Esophagus muscularis mucosa (tissue), 4 donors: Measurements from ENCODE around the gene SPAG17. TPM values are rescaled to one million over a fixed set of nuclear protein-coding genes. Genes with fewer than 3 reads are reported as not detected.

ENCODE experiments used
- DNase-seq: peaks from one replicate; pipeline ENCODE4 v3.0.0-alpha.2; 2017; ENCODE audit errors: extremely low spot score
- H3K27ac ChIP-seq, 4 donors: fragments of 200-600 bp; sonication (generic); replicated peaks in 1 of 4; 1 replicate in 3 of 4; 2 replicates in 1 of 4; pipeline ENCODE4 v1.5.1; 2016 to 2019; ENCODE audit warnings: mild to moderate bottlenecking in 1 of 4
- H3K27me3 ChIP-seq, 4 donors: fragments of 200-600 bp; sonication (generic); one replicate each; pipeline versions ENCODE4 v1.5.1 to v1.6.0; 2016 to 2019
- H3K36me3 ChIP-seq, 4 donors: fragments of 200-600 bp; sonication (generic); one replicate each; pipeline ENCODE4 v1.5.1; 2016 to 2019
- H3K4me1 ChIP-seq, 4 donors: fragments of 200-600 bp; sonication (generic); one replicate each; pipeline ENCODE4 v1.5.1; 2016 to 2019
- H3K4me3 ChIP-seq, 4 donors: fragments of 200-600 bp; sonication (generic); 1 replicate in 2 of 4; 2 replicates in 2 of 4; pipeline ENCODE4 v1.5.1; 2016 to 2019; ENCODE audit warnings: mild to moderate bottlenecking in 4 of 4, moderate library complexity in 1 of 4
- H3K9me3 ChIP-seq, 4 donors: fragments of 200-600 bp; sonication (generic); 1 replicate in 3 of 4; 2 replicates in 1 of 4; pipeline ENCODE4 v1.5.1; 2016 to 2019
- EP300 ChIP-seq: sonication (generic); formaldehyde crosslinking; IDR thresholded peaks from one replicate; pipeline ENCODE4 v1.6.1; 2017; ENCODE audit warnings: antibody characterized with exemption
- POLR2A ChIP-seq: fragments of 450-650 bp; IDR thresholded peaks from one replicate; pipeline ENCODE4 v1.6.1; 2017; ENCODE audit warnings: antibody characterized with exemption, moderate library complexity, mild to moderate bottlenecking, low read depth
- POLR2AphosphoS5 ChIP-seq, 2 donors: sonication (generic); formaldehyde crosslinking; IDR thresholded peaks; one replicate each; pipeline ENCODE4 v1.6.1; 2017; ENCODE audit warnings: antibody characterized with exemption in 2 of 2
- WGBS: methylation state at CpG from one replicate; pipeline ENCODE4 v1.1.5; 2018; 5-methylcytosine and 5-hydroxymethylcytosine counted together
- intact Hi-C: fragments of 100-400 bp; cut with DNase I; formaldehyde crosslinking; loops from one replicate; pipeline ENCODE4 v1.15.1; 2023
- total RNA-seq, 4 donors: library from RNA; depleted of rRNA; stranded (reverse); fragments of >200 nt; gene quantifications; one replicate each; pipeline versions ENCODE4 v1.1.0 to v1.2.1, GENCODE V29; 2016
- TF ChIP-seq, protein P1 (sequence below), 3 experiments: fragments of 200-600 bp in 2 of 3; fragments of 450-650 bp in 1 of 3; sonication (generic) in 2 of 3; IDR thresholded peaks; one replicate each; pipeline ENCODE4 v1.5.1; 2017 to 2019; ENCODE audit warnings: antibody characterized with exemption in 3 of 3, mild to moderate bottlenecking in 2 of 3, moderate library complexity in 1 of 3

The SPAG17 gene
- total RNA-seq, 4 donors from 2014 or later, result 0.17 to 0.23 TPM; not detected in 2

DNA sequence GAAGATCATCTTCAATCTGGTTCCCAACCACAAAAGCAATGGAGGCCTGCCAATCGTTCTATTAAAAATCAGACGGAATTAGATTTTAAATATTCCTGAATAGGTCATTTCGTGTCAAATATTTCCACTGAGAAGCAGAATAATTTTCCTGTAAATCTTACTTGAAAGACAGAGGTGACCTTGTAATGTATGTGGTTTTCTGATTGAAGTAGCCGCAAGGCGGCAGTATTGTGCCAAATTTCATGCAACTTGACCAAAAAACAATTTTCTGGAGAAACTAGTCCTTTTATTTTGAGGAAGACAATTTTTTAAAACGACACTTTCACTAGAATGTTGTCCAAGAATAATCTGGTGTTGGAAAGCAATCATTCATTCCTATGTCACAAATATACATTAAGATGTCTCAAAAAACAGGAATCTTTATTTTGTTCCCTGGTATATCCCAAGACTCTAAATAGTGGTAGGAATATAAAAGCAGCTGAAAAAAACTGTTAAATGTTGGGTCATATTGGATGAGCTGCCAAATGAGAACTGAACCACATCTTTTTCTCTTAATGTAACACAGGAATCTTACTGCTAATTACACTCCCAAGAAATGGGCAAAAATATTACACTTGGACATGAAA is 33.6 kb downstream of the SPAG17 start:
- Histone ChIP-seq H3K27me3 (no peaks in the 10 kb centered on the region), H3K27ac (no peak overlapping the region), H3K4me3 (no peak overlapping the region), H3K4me1 (no peaks in the 10 kb centered on the region), H3K36me3 (no peaks in the 10 kb centered on the region), H3K9me3 (no peaks in the 10 kb centered on the region)
- no peak for DNase-seq
- intact Hi-C loops, result loop anchor here (5.0 to 10.0 kb wide), 2 partner anchors 856 to 1213 kb away; partner anchors contain the start of gene HAO2
- TF ChIP-seq, protein P1, sequence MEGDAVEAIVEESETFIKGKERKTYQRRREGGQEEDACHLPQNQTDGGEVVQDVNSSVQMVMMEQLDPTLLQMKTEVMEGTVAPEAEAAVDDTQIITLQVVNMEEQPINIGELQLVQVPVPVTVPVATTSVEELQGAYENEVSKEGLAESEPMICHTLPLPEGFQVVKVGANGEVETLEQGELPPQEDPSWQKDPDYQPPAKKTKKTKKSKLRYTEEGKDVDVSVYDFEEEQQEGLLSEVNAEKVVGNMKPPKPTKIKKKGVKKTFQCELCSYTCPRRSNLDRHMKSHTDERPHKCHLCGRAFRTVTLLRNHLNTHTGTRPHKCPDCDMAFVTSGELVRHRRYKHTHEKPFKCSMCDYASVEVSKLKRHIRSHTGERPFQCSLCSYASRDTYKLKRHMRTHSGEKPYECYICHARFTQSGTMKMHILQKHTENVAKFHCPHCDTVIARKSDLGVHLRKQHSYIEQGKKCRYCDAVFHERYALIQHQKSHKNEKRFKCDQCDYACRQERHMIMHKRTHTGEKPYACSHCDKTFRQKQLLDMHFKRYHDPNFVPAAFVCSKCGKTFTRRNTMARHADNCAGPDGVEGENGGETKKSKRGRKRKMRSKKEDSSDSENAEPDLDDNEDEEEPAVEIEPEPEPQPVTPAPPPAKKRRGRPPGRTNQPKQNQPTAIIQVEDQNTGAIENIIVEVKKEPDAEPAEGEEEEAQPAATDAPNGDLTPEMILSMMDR (IDR thresholded peaks at IDR 0.05), result peak; percentile 54 to 68 (median 67)
- TF ChIP-seq EP300, result no peak
- WGBS, result 2% methylated on average over 6 of the region's 6 CpGs

DNA sequence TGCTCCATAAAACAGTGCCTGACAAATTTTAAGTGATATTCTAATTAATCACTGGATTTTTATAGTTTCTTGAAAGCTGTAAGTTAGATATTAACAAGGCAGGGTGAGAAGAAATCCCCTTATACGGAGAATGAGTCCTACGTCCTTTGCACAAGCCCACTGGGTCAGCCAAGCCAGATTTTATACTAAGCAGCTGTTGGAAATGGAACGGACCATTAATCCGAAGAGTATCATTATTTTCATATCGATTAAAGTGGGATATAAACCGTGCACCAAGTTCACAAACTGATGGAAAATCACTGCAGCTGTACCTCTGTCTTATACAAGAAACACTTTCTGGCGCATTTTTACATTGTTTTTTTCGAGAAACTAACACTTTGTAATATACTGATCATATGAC is 35.2 kb downstream of the SPAG17 start:
- H3K4me3 ChIP-seq, result no peak overlapping the region
- no peaks in the 10 kb centered on the region for H3K27me3 ChIP-seq
- H3K27ac ChIP-seq, result no peak overlapping the region
- intact Hi-C loops, result loop anchor here (5.0 to 10.0 kb wide), 2 partner anchors 858 to 1215 kb away; partner anchors contain the start of gene HAO2
- no peaks in the 10 kb centered on the region for H3K36me3 ChIP-seq
- TF ChIP-seq, protein P1 (IDR thresholded peaks at IDR 0.05), result no peak
- no peak for TF ChIP-seq EP300
- TF ChIP-seq POLR2AphosphoS5 (IDR thresholded peaks at IDR 0.05), result no peak
- no peak for TF ChIP-seq POLR2A
- H3K9me3 ChIP-seq, result no peaks in the 10 kb centered on the region
- no peaks in the 10 kb centered on the region for H3K4me1 ChIP-seq
- DNase-seq, result no peak
- 76% methylated on average over 8 of the region's 8 CpGs for WGBS

DNA sequence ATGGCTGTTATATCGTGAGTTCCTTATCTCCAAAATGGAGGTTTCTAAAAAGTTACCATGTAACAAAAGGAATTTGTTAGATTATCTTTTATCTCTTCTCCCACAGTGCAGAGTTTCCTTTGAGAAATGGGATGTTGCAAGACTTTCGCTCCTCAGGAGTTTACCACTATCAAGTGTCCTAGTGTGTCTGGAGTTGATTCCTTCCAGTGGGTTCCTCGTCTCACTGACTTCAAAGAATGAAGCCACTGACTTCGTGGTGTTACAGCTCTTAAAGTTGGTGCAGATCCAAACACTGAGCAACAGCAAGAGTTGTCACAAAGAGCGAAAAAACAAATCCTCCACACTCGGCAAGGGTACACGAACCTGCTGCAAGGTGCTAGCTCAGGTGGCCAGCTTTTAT is 37.0 kb downstream of the SPAG17 start:
- Histone ChIP-seq H3K9me3 (no peaks in the 10 kb centered on the region), H3K36me3 (no peaks in the 10 kb centered on the region), H3K27me3 (no peaks in the 10 kb centered on the region), H3K4me3 (no peak overlapping the region), H3K27ac (no peak overlapping the region), H3K4me1 (no peaks in the 10 kb centered on the region)
- 74% methylated on average over 7 of the region's 7 CpGs for WGBS
- TF ChIP-seq, protein P1 (IDR thresholded peaks at IDR 0.05), result no peak
- no peak for TF ChIP-seq EP300
- intact Hi-C loops, result no loop called here
- DNase-seq, result no peak

DNA sequence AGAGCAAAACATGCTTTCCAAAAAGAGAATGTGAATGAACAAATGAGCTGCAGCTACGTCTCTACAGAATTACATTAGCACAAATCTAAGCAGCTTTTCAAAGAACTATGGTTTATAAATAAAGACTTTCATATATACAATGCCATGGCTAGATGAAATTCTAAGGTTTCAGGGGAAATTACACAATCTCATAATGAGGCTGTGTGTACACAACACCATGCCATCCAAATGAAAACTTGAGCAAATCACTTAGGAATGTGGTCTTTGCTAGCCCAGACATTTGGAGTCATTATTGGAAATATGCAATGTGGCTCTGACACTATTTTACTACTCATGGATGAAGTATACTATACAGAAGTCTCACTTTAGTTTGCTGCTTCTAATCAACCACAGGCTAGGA is 37.5 kb downstream of the SPAG17 start:
- WGBS, result 50% methylated on average over 1 of the region's 1 CpG
- no peak for DNase-seq
- H3K9me3 ChIP-seq, result no peaks in the 10 kb centered on the region
- no peaks in the 10 kb centered on the region for H3K27me3 ChIP-seq
- no peak overlapping the region for H3K27ac ChIP-seq
- H3K36me3 ChIP-seq, result no peaks in the 10 kb centered on the region
- intact Hi-C loops, result no loop called here
- no peak overlapping the region for H3K4me3 ChIP-seq
- TF ChIP-seq POLR2A, result no peak
- TF ChIP-seq POLR2AphosphoS5 (IDR thresholded peaks at IDR 0.05), result no peak
- no peak for TF ChIP-seq EP300
- TF ChIP-seq, protein P1 (IDR thresholded peaks at IDR 0.05), result no peak
- no peaks in the 10 kb centered on the region for H3K4me1 ChIP-seq

DNA sequence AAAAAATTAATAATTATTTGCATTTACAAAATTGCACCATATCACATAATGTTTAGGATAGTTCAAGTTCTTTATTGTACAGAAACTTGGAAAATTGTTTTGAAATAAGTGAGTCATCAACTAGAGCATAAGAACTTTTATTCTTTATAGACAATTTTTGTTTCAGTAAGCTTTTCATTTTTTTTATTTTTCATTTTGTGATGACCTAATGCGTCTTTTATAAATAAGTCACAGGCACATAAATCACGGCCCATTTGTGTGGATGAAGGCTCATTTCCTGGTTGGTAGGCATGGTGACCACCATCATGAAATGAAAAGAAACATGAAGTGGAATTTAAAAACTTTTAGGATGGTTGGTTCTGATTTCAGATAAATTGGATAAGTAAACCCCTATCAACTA is 39.3 kb downstream of the SPAG17 start:
- 87% methylated on average over 2 of the region's 2 CpGs for WGBS
- Histone ChIP-seq H3K4me1 (no peaks in the 10 kb centered on the region), H3K36me3 (no peaks in the 10 kb centered on the region), H3K9me3 (no peaks in the 10 kb centered on the region), H3K27me3 (no peaks in the 10 kb centered on the region), H3K27ac (no peak overlapping the region), H3K4me3 (no peak overlapping the region)
- DNase-seq, result no peak
- intact Hi-C loops, result no loop called here
- TF ChIP-seq, protein P1 (IDR thresholded peaks at IDR 0.05), result no peak
- TF ChIP-seq POLR2AphosphoS5 (IDR thresholded peaks at IDR 0.05) (no peak), POLR2A (no peak), EP300 (no peak)
